Measurements from ENCODE around the gene IL4R.
"Not testable (repeated sequence)": the region's sequence is repeated elsewhere in the genome, so short reads cannot be mapped to it uniquely, and the experiment has no call there.

IL4R gene

DNA sequence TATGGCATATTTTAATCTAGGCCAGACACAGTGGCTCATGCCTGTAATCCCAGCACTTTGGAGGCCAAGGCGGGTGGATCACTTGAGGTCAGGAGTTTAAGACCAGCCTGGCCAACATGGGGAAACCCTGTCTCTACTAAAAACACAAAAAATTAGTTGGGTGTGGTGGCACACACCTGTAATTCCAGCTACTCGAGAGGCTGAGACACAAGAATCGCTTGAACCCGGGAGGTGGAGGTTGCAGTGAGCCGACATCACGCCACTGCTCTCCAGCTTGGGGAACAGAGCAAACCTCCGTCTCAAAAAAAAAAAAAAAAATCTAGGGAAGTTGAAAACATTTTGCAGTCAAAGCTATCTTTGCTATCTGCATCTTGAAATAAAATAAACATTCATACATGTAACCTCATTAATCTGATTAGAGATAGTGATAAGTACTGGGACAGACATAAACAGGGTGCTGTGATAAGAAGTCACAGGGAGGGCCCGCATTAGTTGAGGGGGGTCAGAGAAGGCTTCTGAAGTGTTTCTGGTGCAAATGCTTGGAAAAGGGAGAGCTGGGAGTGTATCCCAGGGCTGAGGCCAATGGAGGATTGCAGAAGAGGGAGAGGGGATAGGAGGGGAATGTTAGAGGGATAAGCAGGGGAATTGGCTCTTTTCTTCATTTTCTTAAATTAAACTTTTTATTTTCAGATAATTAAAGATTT lies 15.8 kb downstream of the IL4R start:
- not testable (repeated sequence) for DNase-seq

- no peak for DNase-seq
Observed at GRCh38 chr16:27330542-27330941, 16.8 kb downstream of the IL4R start.

DNA sequence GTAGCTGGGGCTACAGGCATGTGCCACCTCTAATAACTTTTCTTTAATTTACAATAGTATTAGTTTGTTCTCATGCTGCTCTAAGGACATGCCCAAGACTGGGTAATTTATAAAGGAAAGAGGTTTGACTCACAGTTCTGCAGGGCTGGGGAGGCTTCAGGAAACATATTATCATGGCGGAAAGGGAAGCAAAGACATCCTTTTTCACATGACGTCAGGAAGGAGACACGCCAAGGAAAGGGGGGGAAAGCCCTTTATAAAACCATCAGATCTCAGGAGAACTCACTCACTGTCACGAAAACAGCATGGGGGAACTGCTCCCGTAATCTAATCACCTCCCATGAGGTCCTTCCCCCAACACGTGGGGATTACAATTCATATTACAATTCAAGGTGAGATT lies 18.3 kb downstream of the IL4R start:
- DNase-seq = no peak

- DNase-seq = no peak
Observed at GRCh38 chr16:27333104-27333503, 19.3 kb downstream of the IL4R start.

GRCh38 chr16:27333549-27333948 lies 19.8 kb downstream of the IL4R start:
- no peak for DNase-seq

DNA sequence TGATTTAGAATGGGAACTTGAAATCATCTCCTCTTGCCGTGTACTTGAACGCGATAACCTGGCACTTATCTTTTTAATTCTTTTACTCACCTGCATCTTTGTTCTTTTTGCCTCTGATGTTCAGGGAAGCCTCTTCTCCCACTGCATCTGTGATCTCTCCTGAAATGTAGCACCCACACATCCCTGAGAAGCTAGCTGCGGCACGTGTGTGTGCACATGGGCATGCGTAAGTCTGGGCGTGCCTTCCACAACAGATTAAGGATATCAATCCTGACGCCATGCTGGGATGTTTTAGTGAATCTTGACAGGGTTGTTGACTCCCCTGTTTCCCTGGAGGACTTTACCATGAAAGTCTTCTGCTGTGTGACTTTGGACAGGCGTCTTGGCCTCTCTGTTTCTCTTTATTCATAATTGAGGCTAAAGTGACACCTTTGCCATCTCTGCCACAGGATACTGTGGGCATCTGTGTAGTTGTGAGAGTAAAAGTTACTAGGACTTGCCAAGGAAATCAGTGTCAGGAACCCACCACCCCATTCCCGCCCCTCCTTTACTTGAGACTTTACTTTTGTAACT lies 20.5 kb downstream of the IL4R start:
- no peak for DNase-seq

DNA sequence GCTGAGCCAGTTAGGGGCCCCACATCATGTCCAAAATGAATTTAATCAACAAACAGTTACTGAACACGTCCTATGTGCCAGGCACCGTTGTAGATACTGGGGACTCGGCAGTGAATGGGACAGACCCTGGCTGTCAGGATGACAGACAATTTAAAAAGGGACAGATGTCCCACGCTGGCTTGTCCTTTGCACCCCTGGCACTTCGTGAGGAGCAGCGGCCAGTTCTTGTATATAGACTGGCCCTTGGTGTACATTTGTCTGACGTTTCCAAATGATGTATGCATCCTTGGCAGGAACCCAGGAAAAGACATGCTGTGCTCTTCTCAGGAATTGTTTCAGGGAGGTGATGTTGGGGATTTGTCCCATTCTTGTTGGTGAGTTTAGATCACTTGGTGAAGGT lies 21.1 kb downstream of the IL4R start:
- DNase-seq = no peak

GRCh38 chr16:27335349-27336053 lies 21.7 kb downstream of the IL4R start:
- no peak for DNase-seq

- DNase-seq = no peak
Observed at GRCh38 chr16:27337024-27337423, 23.2 kb downstream of the IL4R start.

DNA sequence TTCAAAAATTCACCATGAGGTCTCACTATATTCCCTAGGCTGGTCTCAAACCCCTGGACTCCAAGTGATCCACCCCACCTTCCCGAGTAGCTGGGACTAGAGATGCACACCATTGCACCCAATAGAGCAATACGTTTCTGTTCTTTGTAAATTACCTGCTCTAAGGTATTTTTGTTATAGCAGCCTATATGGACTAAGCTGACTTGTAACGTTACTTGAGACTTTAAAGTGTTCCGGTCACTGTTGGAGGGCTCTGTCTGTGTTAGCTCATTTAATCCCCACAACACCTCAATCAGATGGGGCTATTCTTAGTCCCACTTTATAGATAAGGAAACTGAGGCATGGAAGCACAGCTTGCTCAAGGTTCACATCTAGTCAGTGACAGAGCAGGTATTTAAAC lies 25.4 kb downstream of the IL4R start:
- DNase-seq = no peak

DNA sequence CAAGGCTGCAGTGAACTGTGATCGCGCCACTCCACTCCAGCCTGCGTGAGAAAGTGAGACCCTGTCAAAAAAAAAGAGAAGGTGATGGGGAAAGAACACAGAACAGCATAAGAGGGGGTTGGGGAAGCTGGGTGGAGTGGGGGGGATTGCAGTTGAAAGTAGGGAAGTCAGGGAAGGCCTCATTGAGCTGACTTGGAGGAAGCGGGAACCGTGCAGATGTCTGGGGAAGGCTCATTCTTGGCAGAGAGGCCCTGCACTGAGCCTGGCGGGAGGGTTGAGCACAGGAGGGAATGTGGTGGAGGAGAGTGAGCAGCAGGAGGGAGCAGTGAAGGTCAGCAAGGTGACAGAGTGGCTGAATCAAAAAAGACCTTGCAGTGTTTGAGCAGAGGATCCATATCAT lies 26.9 kb downstream of the IL4R start:
- DNase-seq = no peak

DNA sequence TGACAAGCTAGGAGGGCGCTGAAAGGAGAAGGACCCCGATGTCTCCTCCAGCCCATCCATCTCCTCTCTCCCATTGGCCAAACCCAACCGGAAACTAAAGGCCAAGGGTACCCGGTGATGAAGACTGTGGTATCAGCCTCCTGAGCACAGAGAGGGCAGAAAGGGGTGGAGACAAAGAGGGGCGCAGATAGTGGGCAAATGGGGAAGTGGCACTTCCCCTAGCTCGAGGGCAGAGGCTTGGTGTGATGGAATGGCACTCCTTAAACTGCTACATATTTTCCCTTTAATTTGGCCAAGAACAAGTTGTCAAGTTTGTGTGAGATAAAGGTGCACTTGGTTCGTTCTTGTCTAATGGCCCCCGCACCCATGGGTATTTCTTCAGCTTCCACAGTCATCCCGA lies 27.8 kb downstream of the IL4R start:
- DNase-seq = no peak

DNA sequence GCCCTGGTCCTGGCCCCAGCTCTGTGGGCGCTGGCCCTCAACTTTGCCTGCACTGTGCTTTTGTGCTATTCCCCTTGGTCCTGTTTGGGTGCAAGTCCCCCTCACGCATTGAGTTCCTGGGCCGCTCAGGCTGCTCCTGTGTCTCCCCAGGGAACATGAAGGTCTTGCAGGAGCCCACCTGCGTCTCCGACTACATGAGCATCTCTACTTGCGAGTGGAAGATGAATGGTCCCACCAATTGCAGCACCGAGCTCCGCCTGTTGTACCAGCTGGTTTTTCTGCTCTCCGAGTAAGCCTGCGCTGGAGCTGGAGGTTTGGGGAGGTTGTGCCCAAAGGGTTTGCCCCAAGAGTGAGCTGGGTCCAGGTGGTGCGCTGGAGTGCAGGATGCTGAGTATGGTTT lies 28.2 kb downstream of the IL4R start:
- DNase-seq = no peak

DNA sequence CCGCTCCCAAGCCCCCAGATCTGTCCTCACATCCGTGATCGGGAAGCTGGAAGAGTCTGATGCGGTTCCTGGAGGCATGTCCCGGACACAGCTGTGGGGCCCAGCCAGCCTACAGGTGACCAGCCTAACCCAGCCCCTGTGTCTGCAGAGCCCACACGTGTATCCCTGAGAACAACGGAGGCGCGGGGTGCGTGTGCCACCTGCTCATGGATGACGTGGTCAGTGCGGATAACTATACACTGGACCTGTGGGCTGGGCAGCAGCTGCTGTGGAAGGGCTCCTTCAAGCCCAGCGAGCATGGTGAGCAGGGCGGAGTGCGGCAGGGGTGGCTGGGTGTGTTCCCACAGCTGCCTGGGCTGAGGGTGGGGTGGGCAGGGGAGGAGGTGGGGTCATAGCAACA lies 30.9 kb downstream of the IL4R start:
- no peak for DNase-seq

DNA sequence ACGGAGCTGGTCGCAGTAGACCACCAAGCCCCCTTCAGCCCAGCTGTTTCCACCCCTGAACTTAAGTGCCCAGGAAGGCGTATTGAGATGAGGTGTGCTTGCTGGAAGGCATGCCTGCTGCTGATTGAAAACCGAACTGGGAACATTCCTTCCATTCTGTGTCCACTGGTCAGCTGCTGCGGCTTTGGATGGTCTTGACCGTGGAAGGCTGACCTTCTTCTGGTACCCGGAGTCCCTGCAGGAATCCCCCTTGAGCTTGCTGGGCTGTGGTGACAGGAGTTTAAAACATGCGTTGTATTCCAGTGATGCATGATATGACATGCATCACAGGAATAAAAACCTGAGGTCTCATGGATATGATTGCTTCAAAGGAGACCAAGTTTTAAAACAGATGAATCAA lies 31.4 kb downstream of the IL4R start:
- no peak for DNase-seq

- no peak for DNase-seq
Observed at GRCh38 chr16:27346819-27347218, 33.0 kb downstream of the IL4R start.

- no peak for DNase-seq
Observed at GRCh38 chr16:27347930-27348685, 34.3 kb downstream of the IL4R start.

DNA sequence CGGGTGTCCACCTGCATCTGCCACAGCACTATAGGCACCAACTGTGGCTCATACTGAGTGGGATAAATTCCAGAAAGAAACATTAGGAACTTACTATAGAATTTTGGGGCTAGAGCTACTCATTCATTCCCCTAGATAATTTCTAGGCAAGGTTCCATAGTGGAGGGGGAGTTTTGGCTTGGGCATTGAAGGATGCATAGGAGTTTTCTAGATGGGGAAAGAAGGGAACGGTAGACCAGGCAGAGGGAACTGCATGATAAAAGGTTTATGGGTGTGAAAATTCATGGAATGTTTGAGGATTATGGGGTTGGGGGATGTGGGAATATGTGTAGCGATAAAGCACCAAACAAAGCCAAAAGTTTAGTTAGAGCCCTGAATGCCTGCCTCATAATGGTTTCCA lies 35.5 kb downstream of the IL4R start:
- no peak for DNase-seq

- no peak for DNase-seq
Observed at GRCh38 chr16:27350006-27350405, 36.2 kb downstream of the IL4R start.

DNA sequence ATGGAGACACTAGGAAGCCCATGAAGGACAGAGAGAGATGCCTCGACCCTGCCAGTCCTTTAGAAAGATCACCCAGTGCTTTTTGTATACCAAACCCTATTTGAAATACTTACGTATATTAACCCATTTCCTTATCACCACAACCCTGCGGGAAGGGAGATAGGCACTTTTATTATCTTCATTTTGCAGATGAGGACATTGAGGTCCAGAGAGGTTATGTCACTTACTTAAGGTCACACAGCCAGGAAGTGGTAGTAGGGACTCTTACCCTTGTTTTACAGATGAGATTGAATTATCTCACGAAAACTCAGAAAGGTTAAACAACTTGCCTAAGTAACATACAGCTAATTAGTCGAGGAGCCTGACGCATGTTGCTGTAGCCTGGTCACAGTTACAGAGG lies 38.2 kb downstream of the IL4R start:
- no peak for DNase-seq

GRCh38 chr16:27353853-27354252 lies 40.1 kb downstream of the IL4R start:
- no peak for DNase-seq

DNA sequence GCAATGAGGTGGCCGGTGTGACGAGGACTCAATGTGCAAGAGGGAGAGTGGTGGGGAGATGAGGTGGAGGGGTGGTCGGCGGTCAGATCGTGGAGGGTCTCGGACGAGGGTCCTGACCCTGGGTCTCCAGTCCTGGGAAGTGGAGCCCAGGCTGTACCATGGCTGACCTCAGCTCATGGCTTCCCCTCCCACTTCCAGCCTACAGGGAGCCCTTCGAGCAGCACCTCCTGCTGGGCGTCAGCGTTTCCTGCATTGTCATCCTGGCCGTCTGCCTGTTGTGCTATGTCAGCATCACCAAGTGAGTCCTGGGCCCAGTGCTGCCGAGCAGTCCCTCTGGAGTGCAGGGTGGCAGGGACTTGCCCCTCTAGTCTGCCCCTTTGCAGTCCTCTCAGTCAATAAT lies 41.8 kb downstream of the IL4R start:
- no peak for DNase-seq

- DNase-seq = no peak
Observed at GRCh38 chr16:27356794-27357193, 43.0 kb downstream of the IL4R start.
